Peyer's patch (tissue), 4 donors: ENCODE data around the gene JAM2. TPM values are rescaled to one million over a fixed set of nuclear protein-coding genes. Genes with fewer than 3 reads are reported as not detected.
"Not testable (repeated sequence)": the region's sequence is repeated elsewhere in the genome, so short reads cannot be mapped to it uniquely, and the experiment has no call there.

Source experiments
- DNase-seq, 3 donors: peaks; one replicate each; pipeline ENCODE4 v3.0.0-alpha.2; 2017 to 2019
- H3K27ac ChIP-seq, 4 donors: fragments of 200-600 bp; sonication (generic); one replicate each; pipeline ENCODE4 v1.5.1; 2016 to 2019
- H3K27me3 ChIP-seq, 2 donors: fragments of 200-600 bp; sonication (generic); one replicate each; pipeline ENCODE4 v1.5.1; 2019
- H3K36me3 ChIP-seq, 3 donors: fragments of 200-600 bp; sonication (generic); one replicate each; pipeline ENCODE4 v1.5.1; 2016 to 2019
- H3K4me1 ChIP-seq, 4 donors: fragments of 200-600 bp; sonication (generic); one replicate each; pipeline ENCODE4 v1.5.1; 2016 to 2019
- H3K4me3 ChIP-seq, 4 donors: fragments of 200-600 bp; sonication (generic); 1 replicate in 3 of 4; 2 replicates in 1 of 4; pipeline ENCODE4 v1.5.1; 2016 to 2019; ENCODE audit warnings: mild to moderate bottlenecking in 1 of 4
- H3K9me3 ChIP-seq, 4 donors: fragments of 200-600 bp; sonication (generic); one replicate each; pipeline ENCODE4 v1.5.1; 2016 to 2019; ENCODE audit warnings: mild to moderate bottlenecking in 1 of 4
- CTCF ChIP-seq, 6 experiments: fragments of 450-650 bp in 4 of 6; fragments of 200-600 bp in 2 of 6; sonication (generic) in 1 of 6; IDR thresholded peaks; one replicate each; pipeline ENCODE4 v1.5.1; 2017 to 2019; ENCODE audit warnings: antibody characterized with exemption in 6 of 6, mild to moderate bottlenecking in 3 of 6, moderate library complexity in 1 of 6
- POLR2A ChIP-seq, 2 donors: fragments of 450-650 bp; IDR thresholded peaks; one replicate each; pipeline ENCODE4 v1.5.1; 2017; ENCODE audit warnings: antibody characterized with exemption in 2 of 2, mild to moderate bottlenecking in 2 of 2, moderate library complexity in 2 of 2
- total RNA-seq, 4 donors: library from RNA; depleted of rRNA; stranded (reverse); fragments of >200 nt; gene quantifications; one replicate each; pipeline ENCODE4 v1.1.0, GENCODE V29; 2016

The JAM2 gene
- total RNA-seq, 4 donors from 2014 or later: 4.2 to 23.1 (median 9.2) TPM

- no peak for DNase-seq
- Histone ChIP-seq H3K27me3 (no peaks in the 10 kb centered on the region), H3K36me3 (no peaks in the 10 kb centered on the region), H3K27ac (no peak overlapping the region), H3K9me3 (no peaks in the 10 kb centered on the region), H3K4me1 (no peaks in the 10 kb centered on the region), H3K4me3 (no peak overlapping the region)
- TF ChIP-seq POLR2A (IDR thresholded peaks at IDR 0.05): no peak
- TF ChIP-seq CTCF (IDR thresholded peaks at IDR 0.05): no peak
These were observed 70.7 kb downstream of the JAM2 start for GRCh38 chr21:25709684-25710265.

GRCh38 chr21:25710550-25710949, 71.5 kb downstream of the JAM2 start:
- Histone ChIP-seq H3K4me1 (no peaks in the 10 kb centered on the region), H3K27me3 (no peaks in the 10 kb centered on the region), H3K9me3 (no peaks in the 10 kb centered on the region), H3K4me3 (no peak overlapping the region), H3K27ac (no peak overlapping the region), H3K36me3 (no peaks in the 10 kb centered on the region)
- no peak for TF ChIP-seq CTCF (IDR thresholded peaks at IDR 0.05)
- no peak for TF ChIP-seq POLR2A (IDR thresholded peaks at IDR 0.05)
- DNase-seq: no peak

- not testable (repeated sequence) for H3K27ac ChIP-seq, DNase-seq, H3K9me3 ChIP-seq, H3K27me3 ChIP-seq, H3K4me3 ChIP-seq, H3K4me1 ChIP-seq
- peaks cover 0 to 12% (median 0%) of the 10 kb centered on the region in 3 donors for H3K36me3 ChIP-seq
These were observed 75.0 kb downstream of the JAM2 start for GRCh38 chr21:25714066-25714465.

- Histone ChIP-seq H3K36me3 (peaks cover 0 to 23% (median 0%) of the 10 kb centered on the region in 3 donors), H3K27me3 (no peaks in the 10 kb centered on the region), H3K4me3 (no peak overlapping the region), H3K4me1 (no peaks in the 10 kb centered on the region), H3K9me3 (no peaks in the 10 kb centered on the region), H3K27ac (no peak overlapping the region)
- TF ChIP-seq POLR2A (IDR thresholded peaks at IDR 0.05) (no peak), CTCF (IDR thresholded peaks at IDR 0.05) (no peak)
- no peak for DNase-seq
These were observed 78.6 kb downstream of the JAM2 start for GRCh38 chr21:25717491-25718147.

- Histone ChIP-seq H3K9me3 (no peaks in the 10 kb centered on the region), H3K27ac (no peak overlapping the region), H3K27me3 (no peaks in the 10 kb centered on the region), H3K4me1 (no peaks in the 10 kb centered on the region), H3K4me3 (no peak overlapping the region), H3K36me3 (peaks cover 0 to 57% (median 0%) of the 10 kb centered on the region in 3 donors)
- TF ChIP-seq CTCF (IDR thresholded peaks at IDR 0.05) (no peak), POLR2A (IDR thresholded peaks at IDR 0.05) (no peak)
- no peak for DNase-seq
These were observed 82.9 kb downstream of the JAM2 start for GRCh38 chr21:25721987-25722386.

GRCh38 chr21:25722631-25723030, 83.6 kb downstream of the JAM2 start:
- Histone ChIP-seq H3K27ac (no peak overlapping the region), H3K27me3 (no peaks in the 10 kb centered on the region), H3K4me3 (no peak overlapping the region), H3K4me1 (no peaks in the 10 kb centered on the region), H3K9me3 (no peaks in the 10 kb centered on the region), H3K36me3 (peaks cover 0 to 61% (median 0%) of the 10 kb centered on the region in 3 donors)
- TF ChIP-seq CTCF (IDR thresholded peaks at IDR 0.05) (no peak), POLR2A (IDR thresholded peaks at IDR 0.05) (no peak)
- DNase-seq: no peak
